ENCODE measurements around the gene LYST. TPM values are rescaled to one million over a fixed set of nuclear protein-coding genes. Genes with fewer than 3 reads are reported as not detected.
"Not testable (repeated sequence)": the region's sequence is repeated elsewhere in the genome, so short reads cannot be mapped to it uniquely, and the experiment has no call there.

LYST gene
- total RNA-seq, 1 experiment from 2014 or later, result 11.9 TPM

GRCh38 chr1:235907187-235907896, 40.6 kb upstream of the LYST start:
- Mint-ChIP-seq H3K36me3 (ENCODE audit: insufficient read depth, unreplicated experiment) (peaks cover 8% of the 10 kb centered on the region), H3K27me3 (ENCODE audit: unreplicated experiment) (no peaks in the 10 kb centered on the region), H3K4me3 (ENCODE audit: low read depth, unreplicated experiment) (no peak overlapping the region), H3K4me1 (ENCODE audit: low read depth, unreplicated experiment) (peaks cover 44% of the 10 kb centered on the region), H3K9me3 (ENCODE audit: low read depth, unreplicated experiment) (no peaks in the 10 kb centered on the region), H3K27ac (ENCODE audit: unreplicated experiment) (no peak overlapping the region)
- no TSS peak for BruUV-seq (replicated peaks)
- CTCF ChIA-PET, result interaction anchor here (0.6 kb wide), 1 partner anchor 109 kb away, joined by 4 read pairs; no protein-coding TSS in a partner anchor
- DNase-seq, result no peak
- TF ChIP-seq CTCF (IDR thresholded peaks at IDR 0.05; ENCODE audit: unreplicated experiment), result no peak
- intact Hi-C loops (cut with micrococcal nuclease; ENCODE audit: unreplicated experiment), result no loop called here

GRCh38 chr1:235906436-235906835, 39.7 kb upstream of the LYST start:
- Mint-ChIP-seq H3K27me3 (ENCODE audit: unreplicated experiment) (no peaks in the 10 kb centered on the region), H3K9me3 (ENCODE audit: low read depth, unreplicated experiment) (no peaks in the 10 kb centered on the region), H3K27ac (ENCODE audit: unreplicated experiment) (no peak overlapping the region), H3K4me3 (ENCODE audit: low read depth, unreplicated experiment) (no peak overlapping the region), H3K4me1 (ENCODE audit: low read depth, unreplicated experiment) (peaks cover 43% of the 10 kb centered on the region), H3K36me3 (ENCODE audit: insufficient read depth, unreplicated experiment) (peaks cover 8% of the 10 kb centered on the region)
- TF ChIP-seq CTCF (IDR thresholded peaks at IDR 0.05; ENCODE audit: unreplicated experiment), result no peak
- no TSS peak for BruUV-seq (replicated peaks)
- no peak for DNase-seq
- intact Hi-C loops (cut with micrococcal nuclease; ENCODE audit: unreplicated experiment), result no loop called here
- CTCF ChIA-PET, result interaction anchor here (0.6 kb wide), 1 partner anchor 108 kb away, joined by 4 read pairs; no protein-coding TSS in a partner anchor

GRCh38 chr1:235903809-235904208, 37.1 kb upstream of the LYST start:
- H3K27me3 Mint-ChIP-seq (ENCODE audit: unreplicated experiment); CTCF ChIA-PET; BruUV-seq (replicated peaks); H3K9me3 Mint-ChIP-seq (ENCODE audit: low read depth, unreplicated experiment); H3K27ac Mint-ChIP-seq (ENCODE audit: unreplicated experiment); H3K36me3 Mint-ChIP-seq (ENCODE audit: insufficient read depth, unreplicated experiment); intact Hi-C loops (cut with micrococcal nuclease; ENCODE audit: unreplicated experiment); DNase-seq; H3K4me3 Mint-ChIP-seq (ENCODE audit: low read depth, unreplicated experiment): not testable (repeated sequence)
- peaks cover 30% of the 10 kb centered on the region for H3K4me1 Mint-ChIP-seq (ENCODE audit: low read depth, unreplicated experiment)

GRCh38 chr1:235902677-235903542, 36.2 kb upstream of the LYST start:
- Mint-ChIP-seq H3K9me3 (ENCODE audit: low read depth, unreplicated experiment) (no peaks in the 10 kb centered on the region), H3K4me3 (ENCODE audit: low read depth, unreplicated experiment) (peak overlapping the region; percentile 19), H3K27me3 (ENCODE audit: unreplicated experiment) (no peaks in the 10 kb centered on the region), H3K4me1 (ENCODE audit: low read depth, unreplicated experiment) (peaks cover 28% of the 10 kb centered on the region), H3K27ac (ENCODE audit: unreplicated experiment) (peak overlapping the region; percentile 28), H3K36me3 (ENCODE audit: insufficient read depth, unreplicated experiment) (peaks cover 5% of the 10 kb centered on the region)
- no TSS peak for BruUV-seq (replicated peaks)
- CTCF ChIA-PET, result interaction anchor here (0.6 to 1.3 kb wide), 9 partner anchors 9 to 762 kb away, joined by 3 to 4 read pairs (median 3); no protein-coding TSS in a partner anchor
- no peak for TF ChIP-seq CTCF (IDR thresholded peaks at IDR 0.05; ENCODE audit: unreplicated experiment)
- intact Hi-C loops (cut with micrococcal nuclease; ENCODE audit: unreplicated experiment), result no loop called here
- DNase-seq, result peak; percentile 49

Measured in Calu3 (cell line).